Activated gamma-delta T cell treated with Interleukin-2 at 50 U/mL for 16 hours (primary cell): ENCODE results near the gene CEP89.
"Not testable (repeated sequence)": the region's sequence is repeated elsewhere in the genome, so short reads cannot be mapped to it uniquely, and the experiment has no call there.

Experiments
- DNase-seq: peaks from one replicate; pipeline ENCODE4 v3.0.0-alpha.2; 2020

The CEP89 gene

GRCh38 chr19:32890841-32891240 is 80.9 kb downstream of the CEP89 start:
- DNase-seq = no peak

- no peak for DNase-seq
Observed at GRCh38 chr19:32890326-32890725, 81.4 kb downstream of the CEP89 start.

GRCh38 chr19:32889137-32889934 is 82.4 kb downstream of the CEP89 start:
- DNase-seq = no peak

- no peak for DNase-seq
Observed at GRCh38 chr19:32887572-32888215, 84.1 kb downstream of the CEP89 start.

GRCh38 chr19:32886241-32886640 is 85.5 kb downstream of the CEP89 start:
- no peak for DNase-seq

- DNase-seq = not testable (repeated sequence)
Observed at GRCh38 chr19:32885255-32885654, 86.5 kb downstream of the CEP89 start.

GRCh38 chr19:32881766-32882165 is 90.0 kb downstream of the CEP89 start:
- DNase-seq = no peak

GRCh38 chr19:32880622-32881021 is 91.1 kb downstream of the CEP89 start:
- DNase-seq = no peak

GRCh38 chr19:32879741-32880140 is 92.0 kb downstream of the CEP89 start:
- DNase-seq = no peak

- DNase-seq = no peak
Observed at GRCh38 chr19:32878988-32879387, 92.8 kb downstream of the CEP89 start.

GRCh38 chr19:32877977-32878745 is 93.6 kb downstream of the CEP89 start:
- DNase-seq = no peak

- DNase-seq = no peak
Observed at GRCh38 chr19:32877323-32877912, 94.3 kb downstream of the CEP89 start.

- DNase-seq = no peak
Observed at GRCh38 chr19:32876919-32877285, 94.9 kb downstream of the CEP89 start.

GRCh38 chr19:32876236-32876918 is 95.4 kb downstream of the CEP89 start:
- no peak for DNase-seq

- no peak for DNase-seq
Observed at GRCh38 chr19:32875428-32875827, 96.3 kb downstream of the CEP89 start.

- DNase-seq = no peak
Observed at GRCh38 chr19:32874605-32875004, 97.2 kb downstream of the CEP89 start.

GRCh38 chr19:32873247-32873959 is 98.4 kb downstream of the CEP89 start:
- no peak for DNase-seq

- no peak for DNase-seq
Observed at GRCh38 chr19:32872391-32872790, 99.4 kb downstream of the CEP89 start.

- DNase-seq = no peak
Observed at GRCh38 chr19:32870981-32871451, 100.7 kb downstream of the CEP89 start.

GRCh38 chr19:32869966-32870573 is 101.7 kb downstream of the CEP89 start:
- no peak for DNase-seq

- no peak for DNase-seq
Observed at GRCh38 chr19:32869369-32869965, 102.3 kb downstream of the CEP89 start, which contains the start of gene SLC7A9. Gene SLC7A9, minus strand, starts transcription at chr19:32869767. Its CDS starts 1,233 bp downstream, at chr19:32868534.
